Tibial nerve (tissue), 3 donors: ENCODE results near the gene DPF1.

Experiments used
- CTCF ChIP-seq, 5 experiments: fragments of 200-600 bp in 3 of 5; fragments of 450-650 bp in 2 of 5; sonication (generic) in 3 of 5; IDR thresholded peaks; one replicate each; pipeline ENCODE4 v1.5.1; 2016 to 2019; ENCODE audit warnings: antibody characterized with exemption in 5 of 5, mild to moderate bottlenecking in 3 of 5, moderate library complexity in 2 of 5
- POLR2A ChIP-seq, 2 donors: fragments of 450-650 bp; IDR thresholded peaks; one replicate each; pipeline ENCODE4 v1.6.1; 2017; ENCODE audit warnings: antibody characterized with exemption in 2 of 2, mild to moderate bottlenecking in 2 of 2, moderate library complexity in 2 of 2

GRCh38 chr19:38180071-38180470 is 44.0 kb downstream of the DPF1 start:
- TF ChIP-seq CTCF (IDR thresholded peaks at IDR 0.05) (no peak), POLR2A (IDR thresholded peaks at IDR 0.05) (no peak)
